GDM1 (cell line): ENCODE results near the gene PLA2G5.

Experiments used
- DNase-seq: peaks from one replicate; lab custom pipeline; 2025; lab: John Stamatoyannopoulos, UW

Gene PLA2G5

DNA sequence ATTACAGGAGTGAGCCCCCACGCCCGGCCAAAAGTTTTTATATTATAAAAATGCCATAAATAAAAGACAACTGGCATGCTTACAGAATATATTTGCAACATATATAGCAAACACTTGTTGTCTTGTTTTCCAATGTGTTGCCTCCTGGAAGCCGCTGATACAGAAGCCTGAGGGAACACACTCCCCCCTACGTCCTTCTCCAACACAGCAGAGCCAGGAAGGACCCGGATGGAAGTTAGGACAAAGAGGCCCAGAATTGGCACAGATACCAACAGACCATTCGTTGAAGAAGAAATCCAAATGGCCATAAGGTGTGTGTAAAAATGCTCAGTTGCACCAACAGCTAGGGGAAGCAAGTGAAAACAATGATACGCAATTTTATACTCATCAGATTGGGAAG is 1.3 kb upstream of the PLA2G5 start:
- DNase-seq, result no peak

DNA sequence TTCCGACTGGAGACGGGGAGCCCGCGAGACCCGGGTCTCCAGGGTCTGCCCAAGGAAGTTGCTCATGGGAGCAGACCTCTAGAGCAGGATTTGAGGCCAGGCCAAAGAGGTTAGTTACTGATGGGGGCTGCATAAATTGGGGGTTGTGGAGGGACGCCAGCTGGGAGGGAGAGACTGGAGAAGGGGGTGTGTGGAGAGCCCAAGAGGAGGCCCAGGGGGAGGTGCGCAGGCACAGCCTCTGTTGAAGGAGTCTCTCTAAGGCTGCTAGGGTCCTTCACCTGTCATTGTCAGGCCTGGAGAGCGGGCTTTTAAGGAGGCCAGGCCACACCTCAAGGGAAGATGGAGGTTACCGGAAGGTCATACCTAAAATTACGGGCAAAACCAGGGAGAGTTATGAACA is 363 bp downstream of the PLA2G5 start:
- no peak for DNase-seq

DNA sequence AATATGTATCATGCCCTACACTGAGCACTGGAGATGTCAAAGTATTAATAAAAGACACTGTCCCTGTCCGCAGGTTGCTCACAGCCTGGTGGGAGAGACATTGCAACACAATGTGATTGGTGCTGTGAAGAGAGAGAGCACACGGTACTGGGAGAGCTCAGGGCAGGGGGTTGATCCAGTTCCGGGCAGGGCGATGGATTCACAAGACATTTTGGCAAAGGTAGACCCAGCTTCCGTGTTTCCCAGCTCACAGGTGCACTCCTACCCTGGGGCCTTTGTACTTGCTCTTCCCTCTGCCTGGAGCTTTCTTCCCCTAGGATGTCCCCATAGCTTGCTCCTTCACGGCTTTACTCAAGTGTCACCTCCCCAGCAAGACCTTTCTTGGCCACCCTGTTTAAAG is 1.4 kb downstream of the PLA2G5 start:
- DNase-seq, result no peak

DNA sequence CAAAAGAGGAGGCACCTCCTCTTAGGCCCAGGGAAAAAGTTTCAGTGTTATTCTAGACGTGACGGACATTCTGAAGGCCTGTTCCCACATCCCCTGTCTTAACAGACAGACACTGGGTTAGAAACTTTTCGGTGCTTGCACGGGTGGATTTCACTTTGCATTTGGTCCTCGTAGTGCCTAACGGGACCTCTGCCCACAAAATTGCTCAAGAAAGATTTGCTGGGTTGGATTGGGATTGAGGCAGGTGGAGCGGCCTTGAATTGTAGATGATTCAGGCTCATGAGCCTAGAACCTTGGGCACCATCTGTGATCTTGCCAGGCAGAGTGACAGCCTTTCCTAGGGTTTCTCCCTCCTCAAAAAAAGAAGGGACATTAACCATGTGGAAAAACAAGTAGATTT is 2.8 kb downstream of the PLA2G5 start:
- no peak for DNase-seq

DNA sequence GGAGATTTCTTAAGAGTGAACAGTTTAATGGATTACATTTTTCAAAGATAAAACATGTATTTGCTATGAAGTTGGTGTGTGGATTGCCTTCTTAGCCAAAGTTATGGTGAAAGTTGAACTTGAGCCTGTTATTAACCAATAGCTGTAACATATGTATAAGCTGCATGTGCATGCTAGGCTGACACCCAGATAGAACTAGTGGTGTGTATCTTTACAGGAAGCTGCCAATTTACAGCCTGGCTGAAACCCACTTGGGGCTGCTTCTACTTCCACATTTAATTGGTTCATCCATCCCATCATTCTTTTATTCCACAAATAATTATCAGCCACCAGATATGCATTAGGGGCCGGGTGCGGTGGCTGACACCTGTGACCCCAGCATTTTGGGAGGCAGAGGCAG is 3.3 kb downstream of the PLA2G5 start:
- no peak for DNase-seq

DNA sequence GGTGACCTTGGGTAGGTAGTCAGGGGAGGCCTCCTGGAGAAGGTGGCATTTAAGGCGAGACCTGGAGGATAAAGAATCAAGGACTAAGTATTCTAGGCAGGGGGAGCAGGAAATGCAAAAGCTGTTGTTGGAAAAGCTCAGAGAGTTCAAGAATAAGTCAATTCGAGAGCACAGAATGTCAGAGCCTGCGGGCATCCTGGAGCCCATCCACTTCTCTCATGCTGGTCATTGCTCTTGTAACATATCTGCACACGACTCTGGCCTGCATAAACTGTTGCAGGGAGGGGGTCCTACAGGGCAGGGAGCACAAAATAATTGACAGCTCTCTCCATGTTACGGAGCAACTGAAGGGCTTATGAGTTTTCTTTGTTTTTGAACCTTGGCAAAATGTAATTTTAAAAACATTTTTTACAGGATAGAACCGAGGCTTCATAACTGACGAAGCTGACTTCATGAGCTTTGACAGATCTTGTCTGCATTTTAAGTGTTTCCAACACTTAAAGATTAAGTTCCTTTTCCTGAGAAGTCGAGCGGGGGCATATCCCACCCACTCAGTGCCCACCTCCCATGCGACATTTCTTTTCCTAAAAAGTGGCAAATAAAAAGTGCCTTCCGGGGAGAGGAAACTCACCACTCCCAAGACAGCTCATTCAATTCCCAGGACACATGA is 4.2 kb downstream of the PLA2G5 start:
- no peak for DNase-seq

DNA sequence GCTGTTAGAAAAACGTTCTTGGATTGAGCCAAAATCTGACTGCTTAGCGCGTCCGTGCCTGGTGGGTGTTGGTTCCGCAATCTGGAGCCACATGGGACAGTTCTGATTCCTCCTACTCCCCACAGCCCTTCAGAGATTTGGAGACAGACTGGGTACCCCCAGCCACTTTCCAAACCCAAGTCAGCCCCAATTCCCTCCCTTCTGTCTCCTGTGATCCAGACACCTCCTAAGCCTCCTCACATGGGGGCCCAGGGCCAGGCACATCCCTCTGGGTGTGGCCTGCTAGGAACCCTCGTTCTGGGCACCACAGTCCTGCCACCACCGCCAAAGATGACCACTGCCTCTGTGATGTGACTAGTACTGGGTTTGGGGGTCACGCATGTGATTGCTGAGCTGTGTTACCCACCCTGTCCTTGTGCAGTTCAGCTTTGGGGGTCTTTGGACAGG is 4.8 kb downstream of the PLA2G5 start:
- no peak for DNase-seq

DNA sequence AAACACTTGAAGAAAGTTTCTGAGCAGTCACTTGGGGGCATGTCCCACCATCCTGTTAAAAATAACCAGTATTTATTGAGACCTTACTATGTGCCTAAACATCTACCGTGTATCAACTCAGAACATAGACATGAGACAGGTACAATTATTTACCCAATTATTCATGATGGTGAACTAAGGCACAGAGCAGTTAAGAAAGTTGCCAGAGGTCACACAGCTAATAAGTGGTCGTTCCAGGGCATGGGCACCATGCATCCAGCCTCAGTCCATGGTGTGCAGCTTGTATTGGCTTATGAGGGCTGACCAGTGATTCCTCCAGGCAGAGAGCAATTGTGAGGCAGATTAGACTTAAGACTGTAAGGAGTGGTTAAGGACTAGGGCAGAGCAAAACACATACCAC is 5.4 kb downstream of the PLA2G5 start:
- no peak for DNase-seq

DNA sequence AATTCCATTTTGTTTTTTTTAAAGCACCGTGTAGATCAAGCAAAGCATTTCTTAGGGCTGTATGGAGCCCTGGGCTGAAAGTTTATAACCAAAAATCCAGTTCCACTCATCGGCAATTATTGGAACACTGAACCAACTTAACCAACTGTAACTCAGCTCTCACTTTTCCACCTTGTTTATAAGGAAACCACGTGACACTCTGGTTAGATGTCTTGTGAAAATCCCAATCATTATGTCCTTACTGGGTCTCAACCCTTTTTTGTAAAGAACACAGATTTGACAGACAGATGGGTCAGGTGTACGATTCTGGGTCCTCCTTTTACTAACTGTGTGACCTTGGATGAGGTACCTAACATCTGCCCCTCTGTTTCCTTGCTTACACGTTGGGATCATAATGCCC is 6.2 kb downstream of the PLA2G5 start:
- no peak for DNase-seq

DNA sequence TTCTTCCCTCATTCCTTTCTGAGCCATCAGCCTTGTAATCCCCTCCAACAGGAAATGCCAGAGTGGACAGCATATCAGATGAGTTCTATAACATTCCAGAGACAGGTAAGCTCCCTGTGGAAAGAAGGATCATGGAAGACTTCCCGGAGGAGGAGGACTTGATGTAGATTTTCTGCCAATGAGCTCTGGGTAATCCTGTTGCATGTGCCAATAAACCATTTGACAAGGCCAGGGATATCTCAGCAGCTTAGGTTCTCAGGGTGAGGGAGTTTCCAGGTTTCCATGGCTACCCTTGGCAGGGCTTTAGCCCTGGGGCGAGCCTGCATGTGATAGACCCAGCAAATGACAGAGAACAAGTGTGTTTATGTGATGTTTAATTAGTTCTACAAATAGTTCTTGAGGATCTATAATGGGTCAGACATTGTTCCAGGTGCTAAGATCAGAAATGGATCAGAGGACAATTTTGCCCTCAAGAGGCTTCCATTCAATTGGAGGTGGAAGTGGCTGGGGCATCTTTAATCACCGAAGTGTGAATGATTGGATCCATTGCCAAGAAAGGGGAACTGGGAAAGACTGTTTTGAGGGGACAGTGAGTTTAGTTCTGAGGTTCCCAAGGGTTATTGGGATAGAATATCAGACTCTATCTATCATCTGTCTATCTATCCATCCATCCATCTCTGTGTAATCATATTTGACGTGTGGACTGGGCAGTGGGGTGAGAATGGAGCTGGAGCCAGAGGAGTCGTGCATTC is 6.9 kb downstream of the PLA2G5 start:
- no peak for DNase-seq

DNA sequence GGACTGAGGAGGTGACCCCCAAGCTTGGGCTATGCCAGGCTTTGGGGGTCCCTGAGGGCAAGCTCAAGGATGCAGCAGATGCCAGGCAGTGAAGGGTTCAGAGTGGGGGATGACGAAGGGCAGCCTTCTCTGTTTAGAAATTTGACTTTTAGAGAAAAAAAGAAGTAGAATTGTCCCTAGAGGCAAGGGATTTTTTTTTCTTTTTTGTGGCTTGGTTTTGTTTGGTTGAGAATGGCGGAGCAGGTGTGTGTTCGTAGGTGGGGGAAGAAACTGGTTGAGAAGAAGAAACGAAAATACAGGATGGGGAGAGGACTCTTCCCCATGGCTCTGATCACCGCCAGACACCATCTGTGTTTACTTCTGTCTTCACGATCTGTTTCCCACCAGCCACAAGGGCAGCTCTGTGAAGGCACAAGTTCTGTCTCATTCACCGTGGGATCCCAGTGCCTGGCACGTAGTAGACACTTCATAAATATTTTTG is 8.2 kb downstream of the PLA2G5 start:
- no peak for DNase-seq

DNA sequence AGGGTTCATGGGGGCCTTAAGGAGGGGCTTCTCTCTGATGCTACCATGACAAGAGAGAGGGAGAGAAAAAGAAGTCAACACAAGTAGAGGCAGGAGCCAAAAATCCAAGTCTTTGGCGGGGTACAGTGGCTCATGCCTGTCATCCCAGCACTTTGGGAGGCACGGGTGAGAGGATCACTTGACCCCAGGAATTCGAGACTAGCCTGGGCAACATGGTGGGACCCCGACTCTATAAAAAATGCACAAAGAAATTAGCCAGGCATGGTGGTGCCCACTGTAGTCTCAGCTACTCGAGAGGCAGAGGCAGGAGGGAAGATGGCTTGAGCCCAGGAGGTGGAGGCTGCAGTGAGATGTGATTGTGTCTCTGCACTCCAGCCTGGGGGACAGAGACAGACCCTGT is 8.7 kb downstream of the PLA2G5 start:
- no peak for DNase-seq

DNA sequence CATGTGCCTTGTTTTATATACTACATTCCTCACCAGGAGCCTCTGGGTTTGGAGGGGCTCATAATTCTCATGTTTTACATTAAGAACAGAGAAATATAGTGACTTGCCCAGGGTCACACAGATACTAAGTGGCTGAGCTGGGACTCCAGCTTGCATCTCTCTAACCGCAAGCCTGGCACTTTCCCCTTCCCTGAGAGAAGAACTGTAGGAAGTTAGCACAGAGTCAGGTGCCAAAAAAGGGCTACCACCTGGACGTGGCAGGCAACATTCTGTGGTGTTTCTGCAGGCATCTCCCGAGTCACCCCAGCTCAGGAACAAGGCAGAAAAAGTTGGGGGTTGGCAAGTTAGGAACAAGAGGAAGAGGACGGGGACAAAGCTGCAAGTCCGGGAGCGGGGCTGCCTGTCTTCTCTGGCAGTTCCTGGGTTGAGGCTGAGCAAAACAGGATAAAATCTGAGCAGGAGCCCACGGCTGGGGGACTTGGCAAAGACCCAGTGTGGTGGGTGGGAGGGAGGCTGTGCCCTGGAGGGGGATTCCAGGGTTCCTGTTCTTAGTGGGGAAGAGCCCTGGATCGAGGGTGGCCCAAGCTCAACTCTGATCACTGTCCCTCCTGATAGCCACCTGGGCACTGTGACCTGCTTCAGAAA is 9.8 kb downstream of the PLA2G5 start:
- no peak for DNase-seq

DNA sequence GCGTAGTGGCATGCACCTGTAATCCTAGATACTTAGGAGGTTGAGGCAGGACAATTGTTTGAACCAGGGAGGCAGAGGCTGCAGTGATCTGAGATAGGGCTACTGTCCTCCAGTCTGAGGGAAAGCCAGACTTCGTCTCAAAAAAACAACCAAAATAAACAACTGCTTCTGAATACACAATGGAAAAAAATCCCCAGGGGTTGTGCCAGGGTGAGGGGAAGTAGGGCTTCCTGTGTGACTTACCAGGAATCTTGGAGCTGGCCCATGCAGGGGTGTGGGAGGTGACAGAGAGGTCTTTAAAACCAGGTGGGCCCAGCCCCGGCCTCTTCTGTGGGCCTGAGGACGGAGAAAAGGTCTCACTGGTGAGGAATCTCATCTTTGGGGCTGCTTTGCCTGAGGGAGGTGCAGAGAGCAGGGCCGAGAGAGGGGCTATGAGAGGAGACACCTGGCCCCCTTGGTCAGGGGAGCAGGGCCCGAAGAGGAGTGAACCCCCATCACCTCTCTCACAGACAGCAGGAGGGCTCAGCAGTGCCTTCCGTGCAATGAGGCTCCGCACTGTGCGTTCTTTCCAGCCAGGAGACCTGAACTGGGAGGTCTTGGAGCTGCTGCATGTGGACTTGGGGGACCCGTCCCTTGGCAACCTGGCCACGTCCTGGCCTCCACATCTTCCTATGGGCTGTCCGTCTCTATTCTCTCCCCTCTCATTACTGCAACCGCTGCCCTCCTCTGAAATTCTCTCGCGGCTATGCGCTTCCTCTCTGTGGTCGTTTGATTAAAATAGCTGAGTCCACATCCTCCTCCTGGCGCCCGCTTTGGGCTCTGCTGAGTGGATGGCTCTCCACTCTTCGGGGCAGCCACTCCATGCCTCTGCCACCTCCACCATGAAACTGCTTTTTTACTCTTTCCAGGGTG is 10.7 kb downstream of the PLA2G5 start:
- DNase-seq, result peak; percentile 60

DNA sequence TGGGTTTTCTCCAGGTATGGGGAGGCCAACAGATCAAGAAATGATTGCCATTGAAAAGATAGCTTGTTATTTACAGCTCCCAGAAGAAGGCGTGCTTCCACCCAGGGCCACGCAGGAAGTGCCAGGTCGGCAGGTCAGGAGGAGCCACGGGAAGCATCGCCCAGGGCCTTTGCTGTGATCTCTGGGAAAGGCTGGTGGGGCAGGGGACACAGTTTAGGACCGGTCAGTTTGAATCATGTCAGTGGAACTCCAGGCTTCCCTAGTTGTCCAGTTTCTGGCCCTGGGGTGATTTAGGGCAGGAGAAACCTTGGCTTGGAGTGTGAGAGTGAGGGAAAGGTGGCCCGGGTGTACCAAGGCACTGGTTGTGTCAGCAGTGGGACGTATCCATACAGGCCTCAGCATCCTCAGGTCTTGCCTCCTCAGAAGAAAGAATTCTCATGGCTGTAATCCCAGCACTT is 11.4 kb downstream of the PLA2G5 start:
- no peak for DNase-seq

DNA sequence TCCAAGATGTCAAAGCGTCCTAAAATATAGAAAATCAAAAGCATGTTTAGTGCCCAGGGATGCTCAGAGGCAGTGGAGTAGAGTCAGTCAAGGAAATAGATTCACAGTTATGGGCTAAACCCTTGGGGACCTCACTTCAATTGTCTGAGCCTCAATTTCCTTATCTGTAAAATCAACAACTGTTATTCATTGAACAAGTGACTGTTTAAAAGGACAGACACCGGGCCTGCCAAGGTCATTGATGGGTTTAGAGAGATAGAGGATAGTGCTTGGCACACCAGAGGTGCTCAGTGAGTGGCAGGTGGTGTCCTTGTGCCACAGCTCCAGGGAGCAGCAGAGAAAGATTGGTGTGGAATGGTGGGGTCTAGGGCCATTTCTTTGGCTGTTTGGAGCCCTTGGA is 12.8 kb downstream of the PLA2G5 start:
- no peak for DNase-seq

DNA sequence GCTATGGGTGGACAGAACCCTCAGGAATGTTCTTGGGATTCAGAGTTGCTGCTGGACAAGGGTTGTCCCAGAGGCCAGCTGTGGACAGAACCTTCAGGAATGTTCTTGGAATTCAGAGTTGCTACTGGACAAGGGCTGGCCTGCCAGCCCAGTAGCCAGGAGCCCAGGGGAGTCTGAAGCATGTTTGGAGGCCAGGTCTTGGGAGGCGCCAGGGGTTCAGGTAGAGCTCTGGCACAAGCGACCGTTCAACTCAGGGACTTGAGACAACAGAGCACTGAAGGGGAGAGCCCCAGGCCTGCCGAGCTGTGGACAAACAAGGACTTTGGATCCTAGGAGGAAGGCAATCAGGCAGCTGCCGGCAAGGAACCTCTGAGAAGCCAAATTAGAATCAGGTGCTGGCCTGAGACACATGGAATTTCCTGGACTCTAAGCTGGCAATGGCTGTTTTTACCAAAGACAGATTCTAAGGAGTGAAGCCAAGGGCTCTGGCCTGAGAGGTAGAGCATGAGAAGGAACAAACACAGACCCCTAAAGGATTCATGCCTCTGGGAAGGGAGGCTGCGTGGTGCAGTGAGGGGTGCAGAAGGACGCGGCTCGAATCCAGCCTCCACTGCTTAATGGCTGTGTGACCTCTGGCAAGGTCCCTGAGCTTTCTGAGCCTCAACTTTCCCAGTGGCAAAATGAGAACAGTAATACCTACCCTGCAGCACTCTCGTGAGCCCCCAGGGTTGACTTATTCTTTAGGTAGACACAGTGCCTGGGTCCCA is 13.4 kb downstream of the PLA2G5 start:
- no peak for DNase-seq

DNA sequence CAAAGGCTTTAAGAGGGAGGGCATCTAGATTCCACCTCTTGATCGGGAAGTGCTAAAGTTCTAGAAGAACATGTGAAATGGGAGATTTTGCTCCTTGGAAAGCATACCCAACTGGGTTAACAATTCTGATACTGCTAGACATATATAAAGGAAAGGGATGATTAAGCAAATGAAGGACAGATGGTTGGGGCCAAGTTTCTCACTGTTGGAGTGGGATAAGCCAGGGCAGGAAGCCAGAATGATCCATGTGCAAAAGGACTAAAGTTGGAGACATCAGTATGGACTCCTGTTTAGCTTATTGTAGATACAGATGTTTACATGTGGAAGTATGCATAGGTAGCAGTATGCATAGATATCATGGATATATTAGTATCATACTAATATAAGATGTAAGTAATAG is 16.8 kb downstream of the PLA2G5 start:
- DNase-seq, result no peak

DNA sequence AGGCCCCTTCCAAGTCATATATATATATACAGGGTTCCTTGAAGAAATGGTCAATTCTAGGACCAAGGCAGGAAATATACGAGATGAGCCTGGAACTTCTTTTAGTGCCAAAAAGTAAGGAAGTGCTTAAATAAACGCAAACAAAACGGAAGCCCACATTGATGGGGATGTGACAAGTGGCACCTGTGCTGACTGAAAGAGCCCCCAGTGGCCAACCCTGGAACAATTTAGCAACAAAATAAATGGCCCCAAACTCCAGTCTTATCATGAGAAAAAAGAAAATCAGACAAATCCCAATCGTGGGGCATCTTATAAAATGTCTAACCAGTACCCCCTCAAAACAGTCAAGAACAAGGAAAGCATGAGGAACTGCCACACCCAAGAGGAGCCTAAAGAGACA is 17.7 kb downstream of the PLA2G5 start:
- DNase-seq, result no peak

DNA sequence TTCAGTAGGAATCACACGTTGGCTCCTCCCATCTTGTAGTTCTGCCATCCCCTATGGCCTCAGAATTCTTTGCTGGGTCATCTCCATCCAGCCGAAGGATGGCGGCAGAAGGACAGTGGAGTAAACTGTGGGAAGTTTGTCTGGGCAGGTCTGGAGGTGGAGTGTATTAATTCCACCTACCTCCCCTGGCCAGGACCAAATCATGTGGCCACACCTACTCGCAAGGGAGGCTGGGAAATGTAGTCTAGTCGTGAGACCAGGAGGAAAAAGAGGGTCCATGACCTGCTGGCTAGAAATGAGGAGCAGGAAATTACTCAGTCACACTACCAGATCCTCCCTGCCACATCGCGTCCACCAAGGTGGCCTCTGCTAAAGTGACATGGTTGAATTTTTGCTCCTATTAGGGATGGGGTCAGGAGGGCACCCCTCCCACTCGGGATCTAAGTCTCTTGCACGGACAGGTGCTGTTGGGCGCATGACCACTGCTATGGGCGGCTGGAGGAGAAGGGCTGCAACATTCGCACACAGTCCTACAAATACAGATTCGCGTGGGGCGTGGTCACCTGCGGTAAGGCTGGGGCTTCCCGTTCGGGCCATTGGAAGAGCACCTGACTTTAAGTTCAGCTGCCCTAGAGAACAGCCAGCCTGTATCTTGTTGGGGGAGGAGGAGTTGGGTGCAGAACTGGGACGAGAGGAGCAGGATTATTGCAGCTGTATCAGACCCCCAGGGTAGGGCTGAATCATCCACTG is 19.5 kb downstream of the PLA2G5 start:
- DNase-seq, result no peak

DNA sequence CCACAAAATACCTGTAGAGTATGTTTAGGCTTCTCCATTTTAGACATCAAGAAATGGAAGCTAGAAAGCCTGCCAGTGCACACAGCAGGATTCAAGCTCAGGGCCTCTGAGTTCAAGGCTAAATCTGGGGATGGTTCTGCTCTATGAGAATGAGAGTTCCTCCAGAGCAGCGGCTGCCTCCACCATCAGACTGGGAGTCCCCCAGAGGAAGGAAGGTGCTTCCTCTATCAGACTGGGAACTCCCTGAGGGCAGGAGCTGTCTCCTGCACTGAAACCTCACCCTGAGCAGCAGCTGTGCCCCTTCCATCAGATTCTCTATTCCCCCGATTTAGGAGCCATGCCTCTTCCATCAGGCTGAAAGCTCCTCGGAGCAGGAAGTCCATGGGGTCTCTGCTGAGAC is 20.1 kb downstream of the PLA2G5 start:
- DNase-seq, result no peak
